Skeletal muscle tissue (tissue), 4 donors: Measurements from ENCODE around the gene MXRA7. TPM values are rescaled to one million over a fixed set of nuclear protein-coding genes. Genes with fewer than 3 reads are reported as not detected.
A peak's percentile ranks its signal among the peaks of the same experiment; 100 is the strongest.

Source experiments
- H3K27ac ChIP-seq: one replicate; pipeline ENCODE4 v1.7.0; 2013; ENCODE audit warnings: mild to moderate bottlenecking, low read depth, low read length, inconsistent platforms
- H3K27me3 ChIP-seq, 3 donors: one replicate each; pipeline ENCODE4 v1.7.0; 2013; ENCODE audit warnings: low read length in 3 of 3; ENCODE audit not compliant: control insufficient read depth in 3 of 3, insufficient read depth in 3 of 3
- H3K36me3 ChIP-seq, 3 donors: one replicate each; pipeline ENCODE4 v1.7.0; 2013; ENCODE audit warnings: low read length in 3 of 3; ENCODE audit not compliant: control insufficient read depth in 3 of 3, insufficient read depth in 3 of 3
- H3K4me1 ChIP-seq, 3 donors: one replicate each; pipeline ENCODE4 v1.7.0; 2013; ENCODE audit warnings: low read length in 3 of 3, mild to moderate bottlenecking in 3 of 3; ENCODE audit not compliant: control insufficient read depth in 3 of 3, insufficient read depth in 3 of 3
- H3K4me3 ChIP-seq, 3 donors: one replicate each; pipeline ENCODE4 v1.7.0; 2013; ENCODE audit warnings: low read length in 3 of 3
- H3K9ac ChIP-seq, 3 donors: one replicate each; pipeline ENCODE4 v1.7.0; 2013; ENCODE audit warnings: low read length in 3 of 3, mild to moderate bottlenecking in 3 of 3, moderate library complexity in 2 of 3, low read depth in 1 of 3
- H3K9me3 ChIP-seq, 3 donors: one replicate each; pipeline ENCODE4 v1.7.0; 2013; ENCODE audit warnings: low read length in 3 of 3; ENCODE audit not compliant: control insufficient read depth in 3 of 3
- total RNA-seq: library from RNA; depleted of rRNA; stranded (reverse); fragments of >200 nt; gene quantifications from one replicate; pipeline ENCODE4 v1.2.3, GENCODE V29; 2014
- donor health status: Osteomylitis.

Gene MXRA7
- total RNA-seq, 1 donor from 2014 or later, result 75.7 TPM

GRCh38 chr17:76681222-76682137 lies 29.3 kb downstream of the MXRA7 start:
- Histone ChIP-seq H3K36me3 (peaks cover 8 to 45% (median 19%) of the 10 kb centered on the region in 3 donors), H3K27ac (peak overlapping the region; percentile 40), H3K27me3 (no peaks in the 10 kb centered on the region), H3K9me3 (no peaks in the 10 kb centered on the region), H3K4me3 (no peak overlapping the region), H3K9ac (peak overlapping the region in 1 of 3 donors; percentile 72), H3K4me1 (peaks cover 19 to 39% (median 38%) of the 10 kb centered on the region in 3 donors)

GRCh38 chr17:76679239-76679638 lies 31.5 kb downstream of the MXRA7 start:
- H3K27ac ChIP-seq, result no peak overlapping the region
- H3K4me1 ChIP-seq, result peaks cover 19 to 27% (median 25%) of the 10 kb centered on the region in 3 donors
- H3K27me3 ChIP-seq, result no peaks in the 10 kb centered on the region
- H3K9me3 ChIP-seq, result no peaks in the 10 kb centered on the region
- H3K36me3 ChIP-seq, result peaks cover 8 to 43% (median 19%) of the 10 kb centered on the region in 3 donors
- no peak overlapping the region for H3K4me3 ChIP-seq
- no peak overlapping the region for H3K9ac ChIP-seq

- Histone ChIP-seq H3K27ac (no peak overlapping the region), H3K27me3 (no peaks in the 10 kb centered on the region), H3K36me3 (peaks cover 8 to 35% (median 18%) of the 10 kb centered on the region in 3 donors), H3K9me3 (no peaks in the 10 kb centered on the region), H3K9ac (no peak overlapping the region), H3K4me1 (peaks cover 19 to 24% (median 23%) of the 10 kb centered on the region in 3 donors), H3K4me3 (no peak overlapping the region)
These were observed 32.4 kb downstream of the MXRA7 start for GRCh38 chr17:76678330-76678729.

- H3K4me3 ChIP-seq, result no peak overlapping the region
- H3K36me3 ChIP-seq, result peaks cover 4 to 26% (median 9%) of the 10 kb centered on the region in 3 donors
- no peak overlapping the region for H3K27ac ChIP-seq
- no peaks in the 10 kb centered on the region for H3K9me3 ChIP-seq
- H3K27me3 ChIP-seq, result no peaks in the 10 kb centered on the region
- no peak overlapping the region for H3K9ac ChIP-seq
- H3K4me1 ChIP-seq, result peaks cover 15 to 16% (median 16%) of the 10 kb centered on the region in 3 donors
These were observed 33.4 kb downstream of the MXRA7 start for GRCh38 chr17:76677406-76677805.

GRCh38 chr17:76676629-76677028 lies 34.1 kb downstream of the MXRA7 start:
- H3K27me3 ChIP-seq, result no peaks in the 10 kb centered on the region
- peaks cover 10 to 14% (median 13%) of the 10 kb centered on the region in 3 donors for H3K4me1 ChIP-seq
- H3K9ac ChIP-seq, result no peak overlapping the region
- H3K9me3 ChIP-seq, result no peaks in the 10 kb centered on the region
- H3K27ac ChIP-seq, result no peak overlapping the region
- no peak overlapping the region for H3K4me3 ChIP-seq
- H3K36me3 ChIP-seq, result peaks cover 3 to 24% (median 8%) of the 10 kb centered on the region in 3 donors

GRCh38 chr17:76675648-76676047 lies 35.1 kb downstream of the MXRA7 start:
- no peaks in the 10 kb centered on the region for H3K9me3 ChIP-seq
- peaks cover 2 to 20% (median 4%) of the 10 kb centered on the region in 3 donors for H3K36me3 ChIP-seq

GRCh38 chr17:76674600-76674999 lies 36.2 kb downstream of the MXRA7 start:
- Histone ChIP-seq H3K4me3 (no peak overlapping the region), H3K36me3 (peaks cover 0 to 19% (median 4%) of the 10 kb centered on the region in 3 donors), H3K9me3 (no peaks in the 10 kb centered on the region)

More at GRCh38 chr17:76675648-76676047, 35.1 kb downstream of the MXRA7 start:
- no peak overlapping the region for H3K4me3 ChIP-seq
- no peaks in the 10 kb centered on the region for H3K27me3 ChIP-seq
- H3K4me1 ChIP-seq, result peaks cover 12 to 13% (median 13%) of the 10 kb centered on the region in 3 donors
- H3K27ac ChIP-seq, result no peak overlapping the region
- no peak overlapping the region for H3K9ac ChIP-seq

GRCh38 chr17:76673729-76674128 lies 37.0 kb downstream of the MXRA7 start:
- no peak overlapping the region for H3K9ac ChIP-seq
- H3K4me3 ChIP-seq, result no peak overlapping the region
- no peaks in the 10 kb centered on the region for H3K27me3 ChIP-seq
- peaks cover 0 to 19% (median 4%) of the 10 kb centered on the region in 3 donors for H3K36me3 ChIP-seq
- H3K9me3 ChIP-seq, result no peaks in the 10 kb centered on the region
- H3K27ac ChIP-seq, result no peak overlapping the region
- peaks cover 12 to 13% (median 13%) of the 10 kb centered on the region in 3 donors for H3K4me1 ChIP-seq

More at GRCh38 chr17:76674600-76674999, 36.2 kb downstream of the MXRA7 start:
- H3K27me3 ChIP-seq, result no peaks in the 10 kb centered on the region
- no peak overlapping the region for H3K9ac ChIP-seq
- H3K4me1 ChIP-seq, result peaks cover 12 to 13% (median 13%) of the 10 kb centered on the region in 3 donors
- H3K27ac ChIP-seq, result no peak overlapping the region

GRCh38 chr17:76672892-76673291 lies 37.9 kb downstream of the MXRA7 start:
- no peak overlapping the region for H3K4me3 ChIP-seq
- H3K27ac ChIP-seq, result no peak overlapping the region
- H3K9ac ChIP-seq, result no peak overlapping the region
- no peaks in the 10 kb centered on the region for H3K9me3 ChIP-seq
- peaks cover 12 to 15% (median 13%) of the 10 kb centered on the region in 3 donors for H3K4me1 ChIP-seq
- H3K36me3 ChIP-seq, result peaks cover 0 to 13% (median 4%) of the 10 kb centered on the region in 3 donors
- no peaks in the 10 kb centered on the region for H3K27me3 ChIP-seq
